ENCODE measurements around the gene C5orf52.
A peak's percentile ranks its signal among the peaks of the same experiment; 100 is the strongest.
"Not testable (repeated sequence)": the region's sequence is repeated elsewhere in the genome, so short reads cannot be mapped to it uniquely, and the experiment has no call there.

Gene C5orf52

GRCh38 chr5:157714596-157714864, 43.2 kb downstream of the C5orf52 start:
- DNase-seq (ENCODE audit: extremely low spot score, insufficient read length, low read depth): no peak
- FAIRE-seq: no peak

- peak; percentile 74 for FAIRE-seq
- peak; percentile 30 for DNase-seq (ENCODE audit: extremely low spot score, insufficient read length, low read depth)
Observed at GRCh38 chr5:157718519-157718918, 47.2 kb downstream of the C5orf52 start.

DNA sequence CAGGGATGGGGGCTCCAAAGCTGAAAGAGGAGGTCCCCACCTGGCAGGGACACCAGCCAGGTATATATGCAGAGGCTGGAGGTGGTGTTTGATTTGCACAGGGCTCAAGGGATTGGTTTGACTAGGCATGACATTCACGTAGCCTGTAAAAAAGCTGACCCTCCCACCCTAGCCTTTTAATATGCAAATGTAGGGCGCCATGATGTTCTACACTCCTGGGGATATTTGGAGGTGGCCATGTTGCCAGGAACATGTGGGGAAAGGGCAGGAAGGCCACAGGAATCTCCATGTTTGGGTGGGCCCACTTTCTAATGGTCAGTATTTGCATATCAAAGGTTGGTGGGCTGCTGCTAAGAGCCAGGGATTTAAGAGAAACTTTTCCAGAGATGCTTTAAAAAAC, 47.9 kb downstream of the C5orf52 start:
- no peak for FAIRE-seq
- DNase-seq (ENCODE audit: extremely low spot score, insufficient read length, low read depth): no peak

- FAIRE-seq (no peak), DNase-seq (ENCODE audit: extremely low spot score, insufficient read length, low read depth) (no peak)
Observed at GRCh38 chr5:157721159-157721558, 49.8 kb downstream of the C5orf52 start.

GRCh38 chr5:157722895-157723294, 51.6 kb downstream of the C5orf52 start:
- FAIRE-seq; DNase-seq (ENCODE audit: extremely low spot score, insufficient read length, low read depth): not testable (repeated sequence)

- not testable (repeated sequence) for DNase-seq (ENCODE audit: extremely low spot score, insufficient read length, low read depth); FAIRE-seq
Observed at GRCh38 chr5:157726607-157727006, 55.3 kb downstream of the C5orf52 start.

GRCh38 chr5:157727858-157728257, 56.5 kb downstream of the C5orf52 start:
- not testable (repeated sequence) for FAIRE-seq; DNase-seq (ENCODE audit: extremely low spot score, insufficient read length, low read depth)
